GM06990 (cell line): ENCODE results near the gene DNAJB6.

Experiments
- DNase-seq: peaks from one replicate; pipeline ENCODE4 v3.0.0-alpha.2; 2011; ENCODE audit not compliant: insufficient read length; ENCODE audit errors: extremely low read depth
- H3K27me3 ChIP-seq: replicated peaks from 2 replicates; pipeline ENCODE4 v1.6.0; 2011; ENCODE audit warnings: low read length; ENCODE audit not compliant: control insufficient read depth, insufficient read depth
- H3K36me3 ChIP-seq: 2 replicates; pipeline ENCODE4 v1.5.1; 2011; ENCODE audit warnings: low read length; ENCODE audit not compliant: control insufficient read depth, insufficient read depth
- H3K4me3 ChIP-seq: replicated peaks from 2 replicates; pipeline ENCODE4 v1.5.1; 2011; ENCODE audit warnings: low read depth, mild to moderate bottlenecking, control low read depth, low read length
- TF ChIP-seq, protein P1 (sequence below): IDR thresholded peaks from 2 replicates; pipeline ENCODE4 v1.5.1; 2011; ENCODE audit warnings: low read length, control low read depth, mild to moderate bottlenecking, inconsistent platforms; ENCODE audit not compliant: insufficient read depth, poor library complexity, severe bottlenecking

Gene DNAJB6

DNA sequence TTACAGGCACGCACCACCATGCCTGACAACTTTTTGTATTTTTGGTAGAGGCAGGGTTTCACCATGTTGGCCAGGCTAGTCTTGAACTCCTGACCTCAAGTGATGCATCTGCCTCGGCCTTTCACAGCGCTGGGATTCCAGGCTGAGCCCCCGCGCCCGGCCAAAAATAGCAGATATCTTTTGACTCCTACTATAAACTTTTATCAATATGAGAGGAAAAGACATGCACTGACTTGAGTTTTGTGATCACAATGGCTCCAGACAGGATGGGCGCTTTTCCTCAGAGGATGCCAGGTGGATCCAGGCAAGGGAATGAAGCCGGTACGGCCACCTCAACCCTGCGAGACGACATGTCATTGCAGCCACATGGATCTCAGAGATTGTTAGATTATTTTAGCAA is 123.9 kb downstream of the DNAJB6 start:
- TF ChIP-seq, protein P1, sequence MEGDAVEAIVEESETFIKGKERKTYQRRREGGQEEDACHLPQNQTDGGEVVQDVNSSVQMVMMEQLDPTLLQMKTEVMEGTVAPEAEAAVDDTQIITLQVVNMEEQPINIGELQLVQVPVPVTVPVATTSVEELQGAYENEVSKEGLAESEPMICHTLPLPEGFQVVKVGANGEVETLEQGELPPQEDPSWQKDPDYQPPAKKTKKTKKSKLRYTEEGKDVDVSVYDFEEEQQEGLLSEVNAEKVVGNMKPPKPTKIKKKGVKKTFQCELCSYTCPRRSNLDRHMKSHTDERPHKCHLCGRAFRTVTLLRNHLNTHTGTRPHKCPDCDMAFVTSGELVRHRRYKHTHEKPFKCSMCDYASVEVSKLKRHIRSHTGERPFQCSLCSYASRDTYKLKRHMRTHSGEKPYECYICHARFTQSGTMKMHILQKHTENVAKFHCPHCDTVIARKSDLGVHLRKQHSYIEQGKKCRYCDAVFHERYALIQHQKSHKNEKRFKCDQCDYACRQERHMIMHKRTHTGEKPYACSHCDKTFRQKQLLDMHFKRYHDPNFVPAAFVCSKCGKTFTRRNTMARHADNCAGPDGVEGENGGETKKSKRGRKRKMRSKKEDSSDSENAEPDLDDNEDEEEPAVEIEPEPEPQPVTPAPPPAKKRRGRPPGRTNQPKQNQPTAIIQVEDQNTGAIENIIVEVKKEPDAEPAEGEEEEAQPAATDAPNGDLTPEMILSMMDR, result no peak
- Histone ChIP-seq H3K4me3 (no peak overlapping the region), H3K36me3 (no peaks in the 10 kb centered on the region), H3K27me3 (no peaks in the 10 kb centered on the region)
- no peak for DNase-seq

DNA sequence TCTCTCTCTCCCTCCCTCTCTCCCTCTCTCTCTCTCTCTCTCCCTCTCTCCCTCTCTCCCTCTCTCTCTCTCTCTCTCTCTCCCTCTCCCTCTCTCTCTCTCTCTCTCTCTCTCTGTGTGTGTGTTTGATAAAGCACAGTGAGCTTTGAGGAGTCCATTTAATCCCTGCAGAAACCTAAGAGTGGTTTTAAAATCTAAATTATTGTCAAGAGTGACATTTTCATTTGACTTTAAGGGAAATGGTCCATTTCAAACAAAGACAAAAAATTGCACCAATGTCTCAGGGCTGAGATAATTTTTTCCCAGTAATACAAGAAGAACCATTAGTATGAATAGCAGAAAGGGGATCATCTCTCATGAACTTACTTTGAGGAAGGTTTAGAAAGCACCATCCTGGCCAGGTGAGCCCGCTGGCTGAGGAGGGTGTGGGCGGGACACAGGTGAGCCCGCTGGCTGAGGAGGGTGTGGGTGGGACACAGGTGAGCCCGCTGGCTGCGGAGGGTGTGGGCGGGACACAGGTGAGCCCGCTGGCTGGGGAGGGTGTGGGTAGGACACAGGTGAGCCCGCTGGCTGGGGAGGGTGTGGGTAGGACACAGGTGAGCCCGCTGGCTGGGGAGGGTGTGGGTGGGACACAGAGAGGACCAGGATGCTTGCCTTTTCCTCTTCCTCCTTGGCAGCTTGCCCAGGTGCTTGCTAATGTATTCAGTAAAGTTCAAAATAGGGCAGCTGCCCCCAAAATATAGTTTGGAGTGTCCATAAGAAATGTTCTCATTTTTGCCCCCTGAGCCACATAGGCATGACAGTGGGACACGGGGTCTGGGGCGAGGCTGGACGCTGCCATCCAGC is 125.0 kb downstream of the DNAJB6 start:
- DNase-seq, result no peak
- Histone ChIP-seq H3K27me3 (no peaks in the 10 kb centered on the region), H3K4me3 (no peak overlapping the region), H3K36me3 (no peaks in the 10 kb centered on the region)
- TF ChIP-seq, protein P1, result no peak

DNA sequence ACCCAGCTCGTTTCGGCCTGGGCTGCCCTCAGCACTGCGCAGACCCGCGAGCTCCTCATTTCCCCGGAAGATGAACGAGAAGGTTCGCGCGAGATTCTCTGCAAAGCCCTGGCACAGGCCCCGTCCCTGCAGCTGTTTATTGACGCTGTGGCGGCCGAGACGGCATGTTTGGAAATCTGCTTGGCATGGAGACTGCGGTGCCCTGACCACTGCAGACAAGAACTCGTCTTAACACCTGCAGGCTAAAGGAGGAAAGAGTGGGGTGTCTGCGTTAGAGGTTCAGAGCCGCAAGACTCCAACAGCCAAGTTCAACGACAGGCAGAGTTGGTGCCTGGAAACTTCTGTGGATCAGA is 125.6 kb downstream of the DNAJB6 start:
- Histone ChIP-seq H3K36me3 (no peaks in the 10 kb centered on the region), H3K27me3 (no peaks in the 10 kb centered on the region), H3K4me3 (no peak overlapping the region)
- TF ChIP-seq, protein P1, result no peak
- DNase-seq, result no peak

DNA sequence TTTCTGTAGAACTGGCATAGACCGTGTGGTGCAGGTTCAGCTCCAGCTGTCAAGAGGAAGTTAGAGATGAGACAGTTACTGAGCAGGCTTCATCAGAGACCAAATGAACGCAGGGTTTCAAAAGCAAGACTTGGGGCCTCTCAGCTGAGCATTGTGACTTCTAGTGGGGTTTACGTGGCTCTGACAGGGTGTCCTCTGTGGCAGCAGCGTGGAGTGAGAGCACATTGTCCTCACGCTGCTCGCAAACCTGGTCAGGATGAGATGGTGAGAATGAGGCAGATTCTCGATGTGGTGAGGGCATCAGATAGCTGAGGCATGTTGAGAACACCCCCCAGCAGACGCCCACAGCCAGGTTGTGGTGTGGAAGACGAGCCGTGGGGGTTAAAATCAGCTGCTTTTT is 126.0 kb downstream of the DNAJB6 start:
- no peak for DNase-seq
- TF ChIP-seq, protein P1, result no peak
- H3K4me3 ChIP-seq, result no peak overlapping the region
- H3K27me3 ChIP-seq, result no peaks in the 10 kb centered on the region
- no peaks in the 10 kb centered on the region for H3K36me3 ChIP-seq

GRCh38 chr7:157463245-157463644 is 126.4 kb downstream of the DNAJB6 start:
- Histone ChIP-seq H3K27me3 (no peaks in the 10 kb centered on the region), H3K36me3 (no peaks in the 10 kb centered on the region), H3K4me3 (no peak overlapping the region)
- TF ChIP-seq, protein P1, result no peak
- no peak for DNase-seq
